ENCODE results near the gene NEURL3. TPM values are rescaled to one million over a fixed set of nuclear protein-coding genes. Genes with fewer than 3 reads are reported as not detected.
A peak's percentile ranks its signal among the peaks of the same experiment; 100 is the strongest.
"Not testable (repeated sequence)": the region's sequence is repeated elsewhere in the genome, so short reads cannot be mapped to it uniquely, and the experiment has no call there.

The NEURL3 gene
- total and polyA plus RNA-seq, 4 donors, result 0.24 to 2.1 (median 0.72) TPM

DNA sequence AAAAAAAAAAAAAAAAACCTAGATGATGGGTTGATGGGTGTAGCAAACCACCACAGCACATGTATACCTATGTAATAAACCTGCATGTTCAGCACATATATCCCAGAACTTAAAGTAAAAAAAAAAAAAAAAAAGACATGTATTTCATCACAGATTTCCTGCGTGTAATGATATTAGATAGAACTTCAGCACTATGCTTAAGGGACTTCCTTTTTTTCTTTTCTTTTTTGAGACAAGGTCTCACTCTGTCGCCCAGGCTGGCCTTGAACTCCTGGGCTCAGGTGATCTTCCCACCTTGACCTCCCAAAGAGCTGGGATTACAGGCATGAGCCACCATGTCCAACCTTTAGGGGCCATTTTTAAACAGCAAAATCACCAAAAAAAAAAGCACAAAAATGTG, 42.0 kb downstream of the NEURL3 start:
- WGBS, 2 donors, result 48 to 68% methylated on average over 2 of the region's 2 CpGs
- no peaks in the 10 kb centered on the region for H3K36me3 ChIP-seq (ENCODE audit: control insufficient read depth in 4 of 4, insufficient read depth in 4 of 4, low read length in 4 of 4)
- TF ChIP-seq, protein P1, sequence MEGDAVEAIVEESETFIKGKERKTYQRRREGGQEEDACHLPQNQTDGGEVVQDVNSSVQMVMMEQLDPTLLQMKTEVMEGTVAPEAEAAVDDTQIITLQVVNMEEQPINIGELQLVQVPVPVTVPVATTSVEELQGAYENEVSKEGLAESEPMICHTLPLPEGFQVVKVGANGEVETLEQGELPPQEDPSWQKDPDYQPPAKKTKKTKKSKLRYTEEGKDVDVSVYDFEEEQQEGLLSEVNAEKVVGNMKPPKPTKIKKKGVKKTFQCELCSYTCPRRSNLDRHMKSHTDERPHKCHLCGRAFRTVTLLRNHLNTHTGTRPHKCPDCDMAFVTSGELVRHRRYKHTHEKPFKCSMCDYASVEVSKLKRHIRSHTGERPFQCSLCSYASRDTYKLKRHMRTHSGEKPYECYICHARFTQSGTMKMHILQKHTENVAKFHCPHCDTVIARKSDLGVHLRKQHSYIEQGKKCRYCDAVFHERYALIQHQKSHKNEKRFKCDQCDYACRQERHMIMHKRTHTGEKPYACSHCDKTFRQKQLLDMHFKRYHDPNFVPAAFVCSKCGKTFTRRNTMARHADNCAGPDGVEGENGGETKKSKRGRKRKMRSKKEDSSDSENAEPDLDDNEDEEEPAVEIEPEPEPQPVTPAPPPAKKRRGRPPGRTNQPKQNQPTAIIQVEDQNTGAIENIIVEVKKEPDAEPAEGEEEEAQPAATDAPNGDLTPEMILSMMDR (IDR thresholded peaks at IDR 0.05; ENCODE audit: control extremely low read depth, extremely low read depth), result no peak
- ATAC-seq (ENCODE audit: insufficient read depth, low FRiP score) (no peak), DNase-seq (no peak)
- no peak overlapping the region for H3K27ac ChIP-seq (ENCODE audit: low read depth in 1 of 2, low read length in 1 of 2)
- H3K9ac ChIP-seq (ENCODE audit: insufficient read depth in 1 of 2, low read length in 2 of 2), result no peak overlapping the region
- H3K4me1 ChIP-seq (ENCODE audit: control insufficient read depth in 5 of 5, insufficient read depth in 5 of 5, low read length in 5 of 5), result no peaks in the 10 kb centered on the region
- H3K4me3 ChIP-seq, result no peak overlapping the region
- H3K27me3 ChIP-seq (ENCODE audit: control insufficient read depth in 3 of 3, insufficient read depth in 3 of 3, low read length in 2 of 3), result no peaks in the 10 kb centered on the region
- no peaks in the 10 kb centered on the region for H3K9me3 ChIP-seq (ENCODE audit: control insufficient read depth in 4 of 4, insufficient read depth in 3 of 4, low read length in 3 of 4)

DNA sequence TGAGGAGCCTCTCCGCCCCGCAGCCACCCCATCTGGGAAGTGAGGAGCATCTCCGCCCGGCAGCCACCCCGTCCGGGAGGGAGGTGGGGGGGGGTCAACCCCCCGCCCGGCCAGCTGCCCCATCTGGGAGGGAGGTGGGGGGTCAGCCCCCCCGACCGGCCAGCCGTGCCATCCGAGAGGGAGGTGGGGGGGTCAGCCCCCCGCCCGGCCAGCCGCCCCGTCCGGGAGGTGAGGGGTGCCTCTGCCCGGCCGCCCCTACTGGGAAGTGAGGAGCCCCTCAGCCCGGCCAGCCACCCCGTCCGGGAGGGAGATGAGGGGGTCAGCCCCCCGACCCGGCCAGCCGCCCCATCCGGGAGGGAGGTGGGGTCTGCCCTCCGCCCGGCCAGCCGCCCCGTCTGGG, 43.5 kb downstream of the NEURL3 start:
- not testable (repeated sequence) for H3K4me3 ChIP-seq; ATAC-seq (ENCODE audit: insufficient read depth, low FRiP score); H3K9ac ChIP-seq (ENCODE audit: insufficient read depth in 1 of 2, low read length in 2 of 2); H3K36me3 ChIP-seq (ENCODE audit: control insufficient read depth in 4 of 4, insufficient read depth in 4 of 4, low read length in 4 of 4); DNase-seq; H3K27me3 ChIP-seq (ENCODE audit: control insufficient read depth in 3 of 3, insufficient read depth in 3 of 3, low read length in 2 of 3); H3K27ac ChIP-seq (ENCODE audit: low read depth in 1 of 2, low read length in 1 of 2); H3K9me3 ChIP-seq (ENCODE audit: control insufficient read depth in 4 of 4, insufficient read depth in 3 of 4, low read length in 3 of 4); H3K4me1 ChIP-seq (ENCODE audit: control insufficient read depth in 5 of 5, insufficient read depth in 5 of 5, low read length in 5 of 5)
- WGBS, 2 donors, result 96% methylated on average over 4 to 24 of the region's 30 CpGs

DNA sequence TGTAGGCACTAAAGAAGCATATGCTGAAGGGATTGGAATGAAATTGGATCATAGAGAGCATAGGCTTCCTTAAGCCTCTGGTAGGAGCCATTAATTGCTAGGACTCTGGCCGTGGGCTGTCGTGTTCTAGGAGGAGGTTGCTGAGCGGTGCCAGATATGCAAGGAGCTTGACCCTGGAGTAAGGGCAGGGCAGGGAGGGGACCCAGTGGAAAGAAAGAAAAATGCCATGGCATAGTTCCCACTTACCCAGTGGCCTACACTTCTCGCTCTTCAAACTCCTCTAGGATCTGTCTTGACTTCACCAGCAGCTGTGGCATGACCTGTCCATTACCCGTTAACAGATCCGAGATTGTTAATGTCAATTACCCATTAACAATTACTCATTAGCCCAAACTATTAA, 53.1 kb downstream of the NEURL3 start:
- Histone ChIP-seq H3K9me3 (ENCODE audit: control insufficient read depth in 4 of 4, insufficient read depth in 3 of 4, low read length in 3 of 4) (peaks cover 0 to 3% (median 0%) of the 10 kb centered on the region in 4 donors), H3K4me3 (no peak overlapping the region), H3K9ac (ENCODE audit: insufficient read depth in 1 of 2, low read length in 2 of 2) (no peak overlapping the region), H3K27me3 (ENCODE audit: control insufficient read depth in 3 of 3, insufficient read depth in 3 of 3, low read length in 2 of 3) (no peaks in the 10 kb centered on the region), H3K27ac (ENCODE audit: low read depth in 1 of 2, low read length in 1 of 2) (no peak overlapping the region), H3K4me1 (ENCODE audit: control insufficient read depth in 5 of 5, insufficient read depth in 5 of 5, low read length in 5 of 5) (peaks cover 0 to 3% (median 0%) of the 10 kb centered on the region in 5 donors), H3K36me3 (ENCODE audit: control insufficient read depth in 4 of 4, insufficient read depth in 4 of 4, low read length in 4 of 4) (no peaks in the 10 kb centered on the region)
- TF ChIP-seq, protein P1 (IDR thresholded peaks at IDR 0.05; ENCODE audit: control extremely low read depth, extremely low read depth), result no peak
- no peak for ATAC-seq (ENCODE audit: insufficient read depth, low FRiP score)
- DNase-seq, result no peak
- 83 to 88% methylated on average over 6 of the region's 6 CpGs for WGBS, 2 donors

DNA sequence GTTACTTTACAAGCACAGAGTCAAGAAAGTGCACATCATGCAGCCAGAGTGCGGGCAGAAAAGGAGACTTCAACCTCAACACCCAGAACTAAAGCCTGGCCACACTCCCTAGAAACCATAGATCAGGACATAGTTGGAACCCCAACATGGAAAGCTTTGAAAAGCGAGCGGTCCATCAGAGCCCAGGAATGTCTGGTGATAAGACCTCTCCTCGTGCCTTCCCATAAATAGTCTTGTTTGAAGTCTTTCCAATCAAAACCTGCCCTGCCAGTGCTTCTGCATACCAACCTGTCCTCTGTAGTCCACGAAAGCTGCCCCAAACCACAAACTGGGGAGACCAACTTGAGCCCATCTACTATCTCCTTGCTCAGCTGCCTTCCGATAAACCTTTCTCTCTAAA, 55.5 kb downstream of the NEURL3 start:
- Histone ChIP-seq H3K9me3 (ENCODE audit: control insufficient read depth in 4 of 4, insufficient read depth in 3 of 4, low read length in 3 of 4) (peaks cover 0 to 3% (median 0%) of the 10 kb centered on the region in 4 donors), H3K36me3 (ENCODE audit: control insufficient read depth in 4 of 4, insufficient read depth in 4 of 4, low read length in 4 of 4) (no peaks in the 10 kb centered on the region), H3K9ac (ENCODE audit: insufficient read depth in 1 of 2, low read length in 2 of 2) (no peak overlapping the region), H3K27ac (ENCODE audit: low read depth in 1 of 2, low read length in 1 of 2) (no peak overlapping the region), H3K27me3 (ENCODE audit: control insufficient read depth in 3 of 3, insufficient read depth in 3 of 3, low read length in 2 of 3) (no peaks in the 10 kb centered on the region), H3K4me1 (ENCODE audit: control insufficient read depth in 5 of 5, insufficient read depth in 5 of 5, low read length in 5 of 5) (peaks cover 0 to 3% (median 0%) of the 10 kb centered on the region in 5 donors), H3K4me3 (no peak overlapping the region)
- TF ChIP-seq, protein P1 (IDR thresholded peaks at IDR 0.05; ENCODE audit: control extremely low read depth, extremely low read depth), result no peak
- peak in 1 of 3 donors; percentile 13 for DNase-seq
- ATAC-seq (ENCODE audit: insufficient read depth, low FRiP score), result no peak
- 73 to 79% methylated on average over 6 of the region's 6 CpGs for WGBS, 2 donors

Data from lung (tissue), 12 donors.